ENCODE results near the gene GTF2H4.

DNA sequence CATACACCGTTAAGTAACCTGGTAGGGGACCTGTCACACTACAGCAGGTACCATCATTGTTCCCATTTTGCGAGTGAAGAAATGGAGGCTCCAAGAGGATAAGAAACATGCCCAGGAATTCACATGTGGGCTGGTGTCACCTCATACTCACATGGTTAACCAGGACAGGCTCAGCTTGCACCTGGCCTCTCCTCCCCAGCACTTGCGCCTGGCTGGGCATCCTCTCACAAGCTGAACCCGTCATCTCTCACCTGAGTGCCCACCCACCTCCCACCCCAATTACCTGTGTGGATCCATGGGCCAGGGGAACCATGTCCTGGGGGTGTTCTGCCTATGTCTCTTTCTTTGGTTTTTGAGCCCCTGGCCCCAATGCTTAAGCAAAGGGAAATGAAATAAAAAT is 22.5 kb downstream of the GTF2H4 start:
- TF ChIP-seq, protein P1, sequence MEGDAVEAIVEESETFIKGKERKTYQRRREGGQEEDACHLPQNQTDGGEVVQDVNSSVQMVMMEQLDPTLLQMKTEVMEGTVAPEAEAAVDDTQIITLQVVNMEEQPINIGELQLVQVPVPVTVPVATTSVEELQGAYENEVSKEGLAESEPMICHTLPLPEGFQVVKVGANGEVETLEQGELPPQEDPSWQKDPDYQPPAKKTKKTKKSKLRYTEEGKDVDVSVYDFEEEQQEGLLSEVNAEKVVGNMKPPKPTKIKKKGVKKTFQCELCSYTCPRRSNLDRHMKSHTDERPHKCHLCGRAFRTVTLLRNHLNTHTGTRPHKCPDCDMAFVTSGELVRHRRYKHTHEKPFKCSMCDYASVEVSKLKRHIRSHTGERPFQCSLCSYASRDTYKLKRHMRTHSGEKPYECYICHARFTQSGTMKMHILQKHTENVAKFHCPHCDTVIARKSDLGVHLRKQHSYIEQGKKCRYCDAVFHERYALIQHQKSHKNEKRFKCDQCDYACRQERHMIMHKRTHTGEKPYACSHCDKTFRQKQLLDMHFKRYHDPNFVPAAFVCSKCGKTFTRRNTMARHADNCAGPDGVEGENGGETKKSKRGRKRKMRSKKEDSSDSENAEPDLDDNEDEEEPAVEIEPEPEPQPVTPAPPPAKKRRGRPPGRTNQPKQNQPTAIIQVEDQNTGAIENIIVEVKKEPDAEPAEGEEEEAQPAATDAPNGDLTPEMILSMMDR (IDR thresholded peaks at IDR 0.05 in 2 of 3, conservative IDR thresholded peaks at IDR 0.05 in 1 of 3; ENCODE audit: control insufficient read depth in 2 of 3, extremely low read depth in 1 of 3, insufficient read depth in 1 of 3, low read depth in 3 of 3, low read length in 3 of 3): no peak
- TF ChIP-seq HDAC2 (IDR thresholded peaks at IDR 0.05) (no peak), POLR2A (IDR thresholded peaks at IDR 0.05; ENCODE audit: low read depth, low read length) (no peak), RFX5 (IDR thresholded peaks at IDR 0.05; ENCODE audit: low read depth, low read length) (no peak), ZNF384 (IDR thresholded peaks at IDR 0.05; ENCODE audit: borderline replicate concordance, low read depth, low read length) (no peak), FOS (IDR thresholded peaks at IDR 0.05; ENCODE audit: borderline replicate concordance, extremely low read depth, insufficient read length) (no peak), TARDBP (IDR thresholded peaks at IDR 0.05; ENCODE audit: borderline replicate concordance) (no peak), IRF4 (IDR thresholded peaks at IDR 0.05; ENCODE audit: low read depth, low read length) (no peak)
